K562 (cell line): ENCODE data around the gene ACER3. TPM values are rescaled to one million over a fixed set of nuclear protein-coding genes. Genes with fewer than 3 reads are reported as not detected.
A peak's percentile ranks its signal among the peaks of the same experiment; 100 is the strongest.

Experiments
- BMI1 ChIP-seq: fragments of 150-350 bp; IDR thresholded peaks from 2 replicates; pipeline ENCODE4 v1.6.1; 2014; ENCODE audit warnings: low read length
- CSDE1 ChIP-seq, 2 experiments: fragments of 450-650 bp; IDR thresholded peaks; 2 replicates each; pipeline ENCODE4 v1.6.1; 2016; ENCODE audit warnings: mild to moderate bottlenecking in 1 of 2
- ETV1 ChIP-seq: fragments of 450-650 bp; conservative IDR thresholded peaks from 2 replicates; pipeline ENCODE4 v1.6.1; 2016; ENCODE audit warnings: missing genetic modification characterization, control low read depth, low read depth, missing compliant biosample characterization
- ETV6 ChIP-seq, 3 experiments: fragments of 150-350 bp in 1 of 3; sonication (generic) in 1 of 3; formaldehyde crosslinking in 1 of 3; IDR thresholded peaks; 2 replicates each; pipeline versions ENCODE4 v1.6.1 to v1.8.0; 2014 to 2022; ENCODE audit warnings: borderline replicate concordance in 2 of 3, low read depth in 2 of 3, antibody characterized with exemption in 1 of 3, low read length in 1 of 3, mild to moderate bottlenecking in 1 of 3, missing genetic modification reagents in 1 of 3
- GTF2F1 ChIP-seq: IDR thresholded peaks from 2 replicates; pipeline ENCODE4 v1.6.1; 2011; ENCODE audit warnings: low read depth, low read length, improper control_type of control experiment
- HCFC1 ChIP-seq: IDR thresholded peaks from 2 replicates; pipeline ENCODE4 v1.6.1; 2012; ENCODE audit warnings: low read depth, low read length, improper control_type of control experiment
- NR2F6 ChIP-seq: fragments of 450-650 bp; formaldehyde crosslinking; IDR thresholded peaks from 2 replicates; pipeline ENCODE4 v1.4.0; 2020; ENCODE audit warnings: mild to moderate bottlenecking
- PCBP2 ChIP-seq: fragments of 200-400 bp; formaldehyde crosslinking; IDR thresholded peaks from 2 replicates; pipeline ENCODE4 v1.6.1; 2018; ENCODE audit warnings: low read length, low read depth, mild to moderate bottlenecking, moderate library complexity; ENCODE audit not compliant: poor library complexity, severe bottlenecking
- RHOXF2B ChIP-seq: fragments of 250-450 bp; sonication (Bioruptor Pico); conservative IDR thresholded peaks from 2 replicates; pipeline ENCODE4 v1.5.1; 2021
- SIN3A ChIP-seq, 2 experiments: fragments of 150-350 bp in 1 of 2; IDR thresholded peaks; 2 replicates each; pipeline ENCODE4 v1.6.1; 2011 to 2016; ENCODE audit warnings: borderline replicate concordance in 2 of 2, low read depth in 2 of 2, low read length in 2 of 2, mild to moderate bottlenecking in 2 of 2, moderate library complexity in 2 of 2; ENCODE audit not compliant: control insufficient read depth in 1 of 2
- ZNF217 ChIP-seq: sonication (generic); formaldehyde crosslinking; IDR thresholded peaks from 2 replicates; pipeline ENCODE4 v1.8.0; 2022; ENCODE audit warnings: mild to moderate bottlenecking, missing genetic modification reagents
- ZNF239 ChIP-seq: fragments of 250-450 bp; sonication (Bioruptor Pico); IDR thresholded peaks from 2 replicates; pipeline ENCODE4 v1.4.0; 2020; ENCODE audit warnings: mild to moderate bottlenecking
- ZSCAN29 ChIP-seq: fragments of 450-650 bp; IDR thresholded peaks from 2 replicates; pipeline ENCODE4 v1.6.1; 2017
- polyA plus RNA-seq, 8 experiments: library from polyadenylated mRNA; depleted of rRNA in 4 of 8; stranded (reverse) in 5 of 8; unstranded in 3 of 8; fragments of >200 nt; fragmentation: Nextera tagmentation in 2 of 8; fragmentation: Illumina TruSeq in 1 of 8; extraction: Ambion mirVana in 2 of 8; extraction: Trizol in 1 of 8; gene quantifications; 2 replicates each; pipeline versions ENCODE4 v1.2.1 to v1.2.3, GENCODE V29; 2011 to 2014; ENCODE audit warnings: inconsistent platforms in 1 of 8, missing spikeins in 1 of 8
- total RNA-seq, 7 experiments: library from RNA; depleted of rRNA in 6 of 7; stranded (reverse); fragments of >200 nt in 6 of 7; fragmentation: Illumina TruSeq in 2 of 7; extraction: Trizol in 2 of 7; gene quantifications; 2 replicates each; pipeline versions ENCODE4 v1.2.1 to v1.2.3, GENCODE V29; 2011 to 2021; ENCODE audit warnings: low replicate concordance in 1 of 7
- TF ChIP-seq, protein P1 (sequence below): IDR thresholded peaks from 2 replicates; pipeline ENCODE4 v1.6.1; 2011; ENCODE audit warnings: borderline replicate concordance, low read depth, mild to moderate bottlenecking, moderate library complexity, low read length; ENCODE audit not compliant: insufficient read depth, poor library complexity, severe bottlenecking
- TF ChIP-seq, protein P2 (sequence below), 2 experiments: fragments of 450-650 bp; formaldehyde crosslinking in 1 of 2; IDR thresholded peaks; 2 replicates each; pipeline versions ENCODE4 v1.4.0 to v1.6.1; 2014 to 2020; ENCODE audit warnings: mild to moderate bottlenecking in 2 of 2, borderline replicate concordance in 1 of 2, low read depth in 1 of 2

The ACER3 gene
- total and polyA plus RNA-seq, 9 of the 15 experiments (the other 6 are each of a cell fraction or from before 2014, with no cell fraction given) = 2.0 to 23.8 (median 9.5) TPM

DNA sequence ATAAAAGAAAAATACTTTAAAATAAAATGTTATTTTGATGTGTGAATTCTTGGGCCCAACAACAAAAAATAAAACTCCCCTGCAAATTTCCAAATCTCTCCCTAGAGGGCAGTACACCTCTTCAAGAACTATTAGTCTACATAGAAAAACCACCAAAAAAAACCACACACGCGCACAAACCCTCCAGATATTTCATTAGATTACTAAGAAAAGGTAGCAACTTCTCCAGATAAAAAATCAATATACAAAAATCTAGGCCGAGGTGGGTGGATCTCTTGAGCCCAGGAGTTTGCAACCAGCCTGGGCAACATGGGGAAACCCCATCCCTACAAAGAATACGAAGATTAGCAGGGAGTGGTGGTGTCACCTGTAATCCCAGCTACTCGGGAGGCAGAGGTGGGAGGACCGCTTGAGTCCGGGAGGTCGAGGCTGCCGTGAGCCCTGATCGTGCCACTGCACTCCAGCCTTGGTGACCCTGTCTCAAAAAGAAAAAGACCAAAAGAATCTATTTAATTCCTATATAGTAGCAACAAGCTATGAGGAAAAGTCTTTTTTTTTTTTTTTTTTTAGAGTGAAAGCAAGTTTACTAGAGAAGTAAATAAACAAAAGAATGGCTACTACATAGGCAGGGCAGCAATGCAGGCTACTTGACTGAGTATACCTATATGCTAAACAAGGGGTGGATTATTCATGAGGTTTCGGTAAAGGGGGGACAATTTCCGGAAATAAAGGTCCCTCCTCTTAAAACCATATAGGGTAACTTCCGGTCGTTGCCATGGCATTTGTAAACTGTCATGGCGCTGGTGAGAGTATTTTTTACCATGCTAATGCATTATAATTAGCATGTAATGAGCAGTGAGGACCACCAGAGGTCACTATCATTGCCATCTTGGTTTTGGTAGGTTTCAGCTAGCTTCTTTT, 186.5 kb downstream of the ACER3 start (continued):
- no peak for TF ChIP-seq ETV6 (IDR thresholded peaks at IDR 0.05; ENCODE audit: borderline replicate concordance in 1 of 2, low read depth in 2 of 2, low read length in 1 of 2)
- no peak for TF ChIP-seq ETV6 (CRISPR knock-in tag; IDR thresholded peaks at IDR 0.05; ENCODE audit: borderline replicate concordance)
- TF ChIP-seq PCBP2 = no peak
- TF ChIP-seq, protein P1, sequence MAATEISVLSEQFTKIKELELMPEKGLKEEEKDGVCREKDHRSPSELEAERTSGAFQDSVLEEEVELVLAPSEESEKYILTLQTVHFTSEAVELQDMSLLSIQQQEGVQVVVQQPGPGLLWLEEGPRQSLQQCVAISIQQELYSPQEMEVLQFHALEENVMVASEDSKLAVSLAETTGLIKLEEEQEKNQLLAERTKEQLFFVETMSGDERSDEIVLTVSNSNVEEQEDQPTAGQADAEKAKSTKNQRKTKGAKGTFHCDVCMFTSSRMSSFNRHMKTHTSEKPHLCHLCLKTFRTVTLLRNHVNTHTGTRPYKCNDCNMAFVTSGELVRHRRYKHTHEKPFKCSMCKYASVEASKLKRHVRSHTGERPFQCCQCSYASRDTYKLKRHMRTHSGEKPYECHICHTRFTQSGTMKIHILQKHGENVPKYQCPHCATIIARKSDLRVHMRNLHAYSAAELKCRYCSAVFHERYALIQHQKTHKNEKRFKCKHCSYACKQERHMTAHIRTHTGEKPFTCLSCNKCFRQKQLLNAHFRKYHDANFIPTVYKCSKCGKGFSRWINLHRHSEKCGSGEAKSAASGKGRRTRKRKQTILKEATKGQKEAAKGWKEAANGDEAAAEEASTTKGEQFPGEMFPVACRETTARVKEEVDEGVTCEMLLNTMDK = no peak
- no peak for TF ChIP-seq RHOXF2B
- peak in 1 of 2 experiments; percentile 78; a peak in 1 of 4 replicates for TF ChIP-seq CSDE1 (IDR thresholded peaks at IDR 0.05)
- peak; percentile 46 for TF ChIP-seq HCFC1
- peak; percentile 98 for TF ChIP-seq BMI1
- peak; percentile 59; the same call in 1 of the 2 replicates for TF ChIP-seq ZSCAN29
- TF ChIP-seq ZNF239 (CRISPR knock-in tag) = no peak
- TF ChIP-seq, protein P2, sequence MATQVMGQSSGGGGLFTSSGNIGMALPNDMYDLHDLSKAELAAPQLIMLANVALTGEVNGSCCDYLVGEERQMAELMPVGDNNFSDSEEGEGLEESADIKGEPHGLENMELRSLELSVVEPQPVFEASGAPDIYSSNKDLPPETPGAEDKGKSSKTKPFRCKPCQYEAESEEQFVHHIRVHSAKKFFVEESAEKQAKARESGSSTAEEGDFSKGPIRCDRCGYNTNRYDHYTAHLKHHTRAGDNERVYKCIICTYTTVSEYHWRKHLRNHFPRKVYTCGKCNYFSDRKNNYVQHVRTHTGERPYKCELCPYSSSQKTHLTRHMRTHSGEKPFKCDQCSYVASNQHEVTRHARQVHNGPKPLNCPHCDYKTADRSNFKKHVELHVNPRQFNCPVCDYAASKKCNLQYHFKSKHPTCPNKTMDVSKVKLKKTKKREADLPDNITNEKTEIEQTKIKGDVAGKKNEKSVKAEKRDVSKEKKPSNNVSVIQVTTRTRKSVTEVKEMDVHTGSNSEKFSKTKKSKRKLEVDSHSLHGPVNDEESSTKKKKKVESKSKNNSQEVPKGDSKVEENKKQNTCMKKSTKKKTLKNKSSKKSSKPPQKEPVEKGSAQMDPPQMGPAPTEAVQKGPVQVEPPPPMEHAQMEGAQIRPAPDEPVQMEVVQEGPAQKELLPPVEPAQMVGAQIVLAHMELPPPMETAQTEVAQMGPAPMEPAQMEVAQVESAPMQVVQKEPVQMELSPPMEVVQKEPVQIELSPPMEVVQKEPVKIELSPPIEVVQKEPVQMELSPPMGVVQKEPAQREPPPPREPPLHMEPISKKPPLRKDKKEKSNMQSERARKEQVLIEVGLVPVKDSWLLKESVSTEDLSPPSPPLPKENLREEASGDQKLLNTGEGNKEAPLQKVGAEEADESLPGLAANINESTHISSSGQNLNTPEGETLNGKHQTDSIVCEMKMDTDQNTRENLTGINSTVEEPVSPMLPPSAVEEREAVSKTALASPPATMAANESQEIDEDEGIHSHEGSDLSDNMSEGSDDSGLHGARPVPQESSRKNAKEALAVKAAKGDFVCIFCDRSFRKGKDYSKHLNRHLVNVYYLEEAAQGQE (IDR thresholded peaks at IDR 0.05; ENCODE audit: borderline replicate concordance) = peak; percentile 51; the same call in 1 of the 2 replicates
- TF ChIP-seq, protein P2 (CRISPR knock-in tag; IDR thresholded peaks at IDR 0.05; ENCODE audit: low read depth) = no peak
- TF ChIP-seq ZNF217 (CRISPR knock-in tag) = no peak
- peak in 1 of 2 experiments; percentile 71; a peak in 1 of 4 replicates for TF ChIP-seq SIN3A (IDR thresholded peaks at IDR 0.05; ENCODE audit: borderline replicate concordance in 2 of 2, control insufficient read depth in 1 of 2, low read depth in 2 of 2, low read length in 2 of 2)
- no peak for TF ChIP-seq GTF2F1
- TF ChIP-seq ETV1 (tag) = no peak
- TF ChIP-seq NR2F6 (CRISPR knock-in tag) = no peak
